K562 (cell line): ENCODE data around the gene NEK2. TPM values are rescaled to one million over a fixed set of nuclear protein-coding genes. Genes with fewer than 3 reads are reported as not detected.
A peak's percentile ranks its signal among the peaks of the same experiment; 100 is the strongest.
"Not testable (repeated sequence)": the region's sequence is repeated elsewhere in the genome, so short reads cannot be mapped to it uniquely, and the experiment has no call there.

Experiments used
- ATAC-seq: fragments of 200-7000 bp; cut with Tn5 transposase; 3 replicates; pipeline ENCODE4 v1.9.1; 2020; ENCODE audit warnings: moderate library complexity
- BruUV-seq: library from RNA; stranded (reverse); fragments of 400-500 nt; replicated peaks from 2 replicates; lab custom pipeline; 2021; lab: Mats Ljungman, UMichigan
- CTCF ChIA-PET: fragments of 300-600 bp; formaldehyde crosslinking; extraction: SDS; loops from one replicate; lab custom pipeline; 2021; ENCODE audit warnings: low intra/inter-chr PET ratio; lab: Yijun Ruan, JAX
- POLR2A ChIA-PET: fragments of 300-600, 350-650 bp; sonication (Branson Sonifier 250); formaldehyde crosslinking; extraction: SDS; loops from one replicate; lab custom pipeline; 2021; ENCODE audit warnings: antibody characterized with exemption, inconsistent platforms; lab: Yijun Ruan, JAX
- DNase-seq, 4 experiments: peaks; one replicate each; pipeline versions ENCODE4 v3.0.0 to v3.0.0-alpha.2; 2011 to 2018; ENCODE audit warnings: low spot score in 3 of 4, mixed read lengths in 3 of 4; ENCODE audit errors: extremely low read depth in 1 of 4
- FAIRE-seq: peaks from 2 replicates; lab custom pipeline; 2011; peaks lifted over from hg19 to GRCh38; lab: Jason Lieb, UNC
- H2AFZ ChIP-seq: 2 replicates; pipeline ENCODE4 v1.6.0; 2011; ENCODE audit warnings: low read depth, low read length, control low read depth, inconsistent platforms
- H3K27ac ChIP-seq: fragments of 200-600 bp; 3 replicates; pipeline ENCODE4 v1.8.0; 2011; ENCODE audit warnings: low read depth, mild to moderate bottlenecking, control low read depth, inconsistent platforms, low read length, moderate library complexity, mixed read lengths; ENCODE audit errors: extremely low read depth
- H3K27me3 ChIP-seq, 2 experiments: fragments of 300-600 bp in 1 of 2; 2 replicates in 1 of 2; 3 replicates in 1 of 2; pipeline versions ENCODE4 v1.6.0 to v1.8.0; 2011; ENCODE audit warnings: inconsistent platforms in 2 of 2, low read length in 2 of 2, mild to moderate bottlenecking in 1 of 2, mixed read lengths in 1 of 2, moderate library complexity in 1 of 2; ENCODE audit not compliant: control insufficient read depth in 2 of 2, insufficient read depth in 2 of 2
- H3K36me3 ChIP-seq: fragments of 300-600 bp; 3 replicates; pipeline ENCODE4 v1.8.0; 2011; ENCODE audit warnings: mild to moderate bottlenecking, low read length, inconsistent platforms; ENCODE audit not compliant: control insufficient read depth, insufficient read depth
- H3K4me1 ChIP-seq, 2 experiments: fragments of 200-600 bp in 1 of 2; replicated peaks in 1 of 2; 2 replicates in 1 of 2; 3 replicates in 1 of 2; pipeline versions ENCODE4 v1.5.1 to v1.8.0; 2011; ENCODE audit warnings: inconsistent platforms in 2 of 2, low read length in 2 of 2, mild to moderate bottlenecking in 1 of 2, mixed read lengths in 1 of 2, moderate library complexity in 1 of 2; ENCODE audit not compliant: control insufficient read depth in 2 of 2, insufficient read depth in 2 of 2
- H3K4me2 ChIP-seq: 2 replicates; pipeline ENCODE4 v1.6.1; 2011; ENCODE audit warnings: low read length, control low read depth, inconsistent platforms, mixed read lengths; ENCODE audit not compliant: insufficient read depth
- H3K4me3 ChIP-seq: fragments of 200-600 bp; sonication (generic), shearing (Covaris generic); 2 replicates; pipeline ENCODE4 v1.5.1; 2016; ENCODE audit warnings: control low read depth, inconsistent platforms
- H3K79me2 ChIP-seq: fragments of 200-600 bp; 3 replicates; pipeline ENCODE4 v1.8.0; 2011; ENCODE audit warnings: low read length, inconsistent platforms; ENCODE audit not compliant: control insufficient read depth, insufficient read depth
- H3K9ac ChIP-seq, 2 experiments: 2 replicates each; pipeline versions ENCODE4 v1.6.0 to v1.6.1; 2011; ENCODE audit warnings: low read depth in 2 of 2, low read length in 2 of 2, control low read depth in 1 of 2, inconsistent platforms in 1 of 2, mild to moderate bottlenecking in 1 of 2, mixed read lengths in 1 of 2; ENCODE audit not compliant: insufficient read depth in 1 of 2
- H3K9me1 ChIP-seq: one replicate; pipeline ENCODE4 v1.6.0; 2011; ENCODE audit warnings: inconsistent platforms, mild to moderate bottlenecking, low read length, moderate library complexity; ENCODE audit not compliant: control insufficient read depth, insufficient read depth
- H3K9me3 ChIP-seq: replicated peaks from 2 replicates; pipeline ENCODE4 v1.5.1; 2011; ENCODE audit warnings: low read depth, low read length, inconsistent platforms; ENCODE audit not compliant: control insufficient read depth, insufficient read depth
- H4K20me1 ChIP-seq: replicated peaks from 2 replicates; pipeline ENCODE4 v1.6.1; 2011; ENCODE audit warnings: low read length, inconsistent platforms, mixed read lengths; ENCODE audit not compliant: control insufficient read depth, insufficient read depth
- CBX3 ChIP-seq, 2 experiments: IDR thresholded peaks; 1 replicate in 1 of 2; 2 replicates in 1 of 2; pipeline ENCODE4 v1.6.1; 2012; ENCODE audit warnings: inconsistent platforms in 2 of 2, low read length in 2 of 2, borderline replicate concordance in 1 of 2, control low read depth in 1 of 2
- CBX5 ChIP-seq: IDR thresholded peaks from 2 replicates; pipeline ENCODE4 v1.6.1; 2014; ENCODE audit warnings: low read depth, borderline replicate concordance
- TRIM24 ChIP-seq, 2 experiments: fragments of 450-650 bp; IDR thresholded peaks; 2 replicates each; pipeline ENCODE4 v1.6.1; 2016
- TRIM28 ChIP-seq: fragments of 450-650 bp; IDR thresholded peaks from 2 replicates; pipeline ENCODE4 v1.6.1; 2017
- ZNF274 ChIP-seq: IDR thresholded peaks from 2 replicates; pipeline ENCODE4 v1.6.1; 2011; ENCODE audit warnings: low read depth, mild to moderate bottlenecking, low read length, moderate library complexity, borderline replicate concordance
- ZNF280A ChIP-seq: fragments of 450-650 bp; IDR thresholded peaks from 2 replicates; pipeline ENCODE4 v1.6.1; 2018; ENCODE audit warnings: mild to moderate bottlenecking, low read depth; ENCODE audit not compliant: partially characterized antibody
- WGBS: fragments of 100-300 bp; shearing (Covaris generic); methylation state at CpG from one replicate; pipeline ENCODE4 v1.1.6; 2016; ENCODE audit warnings: low coverage, mixed read lengths; ENCODE audit not compliant: insufficient coverage; ENCODE audit errors: missing lambda C conversion rate; 5-methylcytosine and 5-hydroxymethylcytosine counted together
- in situ Hi-C: fragments of 300-500 bp; cut with MboI; formaldehyde crosslinking; loops from 4 replicates; pipeline ENCODE4 v1.15.0; 2018; ENCODE audit warnings: inconsistent platforms, mixed read lengths
- intact Hi-C: fragments of 100-400 bp; cut with micrococcal nuclease; formaldehyde crosslinking; loops from 2 replicates; pipeline ENCODE4 v1.14.2; 2022
- polyA plus RNA-seq, 8 experiments: library from polyadenylated mRNA; depleted of rRNA in 4 of 8; stranded (reverse) in 5 of 8; unstranded in 3 of 8; fragments of >200 nt; fragmentation: Nextera tagmentation in 2 of 8; fragmentation: Illumina TruSeq in 1 of 8; extraction: Ambion mirVana in 2 of 8; extraction: Trizol in 1 of 8; gene quantifications; 2 replicates each; pipeline versions ENCODE4 v1.2.1 to v1.2.3, GENCODE V29; 2011 to 2014; ENCODE audit warnings: inconsistent platforms in 1 of 8, missing spikeins in 1 of 8
- total RNA-seq, 7 experiments: library from RNA; depleted of rRNA in 6 of 7; stranded (reverse); fragments of >200 nt in 6 of 7; fragmentation: Illumina TruSeq in 2 of 7; extraction: Trizol in 2 of 7; gene quantifications; 2 replicates each; pipeline versions ENCODE4 v1.2.1 to v1.2.3, GENCODE V29; 2011 to 2021; ENCODE audit warnings: low replicate concordance in 1 of 7

NEK2 gene
- total and polyA plus RNA-seq, 9 of the 15 experiments (the other 6 are each of a cell fraction or from before 2014, with no cell fraction given), result 30.0 to 74.7 (median 66.4) TPM

GRCh38 chr1:211693911-211694310, 18.5 kb upstream of the NEK2 start:
- H3K79me2 ChIP-seq, BruUV-seq, H3K27ac ChIP-seq, FAIRE-seq, H2AFZ ChIP-seq, ATAC-seq, H3K4me3 ChIP-seq, H3K9me3 ChIP-seq, H3K9me1 ChIP-seq, DNase-seq, H3K27me3 ChIP-seq, H3K36me3 ChIP-seq, intact Hi-C loops, H3K4me2 ChIP-seq, H4K20me1 ChIP-seq, H3K9ac ChIP-seq, H3K4me1 ChIP-seq, CTCF ChIA-PET: not testable (repeated sequence)
- in situ Hi-C loops, result loop anchor here (25.0 kb wide), 2 partner anchors 343 to 668 kb away; partner anchors contain the start of genes DTL and INTS7
- 40% methylated on average over 5 of the region's 5 CpGs for WGBS
- TF ChIP-seq CBX3 (IDR thresholded peaks at IDR 0.05; ENCODE audit: borderline replicate concordance in 1 of 2, low read length in 2 of 2) (peak in 1 of 2 experiments; percentile 82; a peak in 1 of 3 replicates), TRIM28 (peak; percentile 97), CBX5 (peak; percentile 87; the same call in 1 of the 2 replicates), ZNF274 (peak; percentile 59; the same call in 1 of the 2 replicates), ZNF280A (peak; percentile 88), TRIM24 (IDR thresholded peaks at IDR 0.05) (peak; percentile 26 to 75; a peak in 2 of 4 replicates)
- POLR2A ChIA-PET, result interaction anchor here (1.9 kb wide), 1 partner anchor 9 kb away, joined by 8 read pairs; no protein-coding TSS in a partner anchor
